ENCODE measurements around the gene PM20D1.

The PM20D1 gene

DNA sequence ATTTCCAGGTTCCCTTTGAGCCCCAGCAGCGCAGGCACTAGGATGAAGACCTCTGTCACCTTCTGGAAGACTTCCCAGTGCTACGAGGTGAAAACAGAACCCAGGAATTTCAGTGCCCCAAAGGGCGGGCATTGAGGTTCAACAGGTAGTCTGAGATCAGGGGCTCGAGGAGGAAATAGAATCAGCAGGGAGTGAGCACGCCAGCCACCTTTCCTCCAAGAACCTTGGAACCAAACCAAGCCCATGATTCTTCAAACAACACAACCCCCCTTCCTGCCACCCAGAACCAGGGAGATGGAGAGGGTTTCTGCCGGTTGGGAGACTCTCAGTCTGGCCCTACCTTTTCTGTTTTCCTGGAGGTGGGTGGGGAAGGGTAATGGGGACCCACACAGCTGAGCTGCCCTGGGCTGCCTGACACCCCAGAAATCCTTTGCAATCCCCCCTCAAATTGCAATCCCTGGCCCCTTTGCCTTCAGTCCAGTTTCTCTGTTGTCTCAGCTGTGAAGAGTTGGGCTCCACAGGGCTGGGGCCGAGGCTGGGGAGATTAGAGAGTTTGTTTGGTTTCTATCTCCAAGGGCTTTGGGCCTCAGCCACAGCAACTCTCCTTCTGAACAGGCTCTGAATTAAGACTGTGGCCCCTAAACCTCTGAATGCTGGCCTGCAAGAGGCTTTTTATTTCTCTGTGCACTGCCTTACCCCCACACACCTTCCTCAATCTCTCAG, 48.8 kb downstream of the PM20D1 start:
- H3K4me3 ChIP-seq (ENCODE audit: low read depth, low read length), result no peak overlapping the region
- TF ChIP-seq, protein P1, sequence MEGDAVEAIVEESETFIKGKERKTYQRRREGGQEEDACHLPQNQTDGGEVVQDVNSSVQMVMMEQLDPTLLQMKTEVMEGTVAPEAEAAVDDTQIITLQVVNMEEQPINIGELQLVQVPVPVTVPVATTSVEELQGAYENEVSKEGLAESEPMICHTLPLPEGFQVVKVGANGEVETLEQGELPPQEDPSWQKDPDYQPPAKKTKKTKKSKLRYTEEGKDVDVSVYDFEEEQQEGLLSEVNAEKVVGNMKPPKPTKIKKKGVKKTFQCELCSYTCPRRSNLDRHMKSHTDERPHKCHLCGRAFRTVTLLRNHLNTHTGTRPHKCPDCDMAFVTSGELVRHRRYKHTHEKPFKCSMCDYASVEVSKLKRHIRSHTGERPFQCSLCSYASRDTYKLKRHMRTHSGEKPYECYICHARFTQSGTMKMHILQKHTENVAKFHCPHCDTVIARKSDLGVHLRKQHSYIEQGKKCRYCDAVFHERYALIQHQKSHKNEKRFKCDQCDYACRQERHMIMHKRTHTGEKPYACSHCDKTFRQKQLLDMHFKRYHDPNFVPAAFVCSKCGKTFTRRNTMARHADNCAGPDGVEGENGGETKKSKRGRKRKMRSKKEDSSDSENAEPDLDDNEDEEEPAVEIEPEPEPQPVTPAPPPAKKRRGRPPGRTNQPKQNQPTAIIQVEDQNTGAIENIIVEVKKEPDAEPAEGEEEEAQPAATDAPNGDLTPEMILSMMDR (IDR thresholded peaks at IDR 0.05; ENCODE audit: low read depth, low read length), result no peak

DNA sequence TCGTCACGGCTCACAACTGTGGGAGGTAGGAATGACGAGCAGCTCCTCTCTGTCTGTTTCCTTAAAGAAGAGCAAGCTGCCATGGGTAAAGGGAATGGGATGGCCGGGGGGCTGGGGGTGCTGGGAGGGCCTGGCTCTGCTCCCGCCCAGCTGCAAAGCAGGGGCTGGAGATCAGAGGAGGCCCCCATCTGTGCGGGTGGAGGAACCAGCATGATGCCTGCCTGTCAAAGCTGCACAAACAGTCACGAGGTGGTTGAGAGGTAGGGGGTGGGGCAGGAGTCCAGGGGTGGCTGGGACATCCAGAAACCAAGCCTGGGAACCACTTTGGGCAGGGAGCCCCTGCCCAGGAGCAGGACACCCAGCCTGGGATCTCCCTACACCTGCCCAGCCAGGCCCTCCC, 49.5 kb downstream of the PM20D1 start:
- H3K4me3 ChIP-seq (ENCODE audit: low read depth, low read length), result no peak overlapping the region
- TF ChIP-seq, protein P1 (IDR thresholded peaks at IDR 0.05; ENCODE audit: low read depth, low read length), result no peak

DNA sequence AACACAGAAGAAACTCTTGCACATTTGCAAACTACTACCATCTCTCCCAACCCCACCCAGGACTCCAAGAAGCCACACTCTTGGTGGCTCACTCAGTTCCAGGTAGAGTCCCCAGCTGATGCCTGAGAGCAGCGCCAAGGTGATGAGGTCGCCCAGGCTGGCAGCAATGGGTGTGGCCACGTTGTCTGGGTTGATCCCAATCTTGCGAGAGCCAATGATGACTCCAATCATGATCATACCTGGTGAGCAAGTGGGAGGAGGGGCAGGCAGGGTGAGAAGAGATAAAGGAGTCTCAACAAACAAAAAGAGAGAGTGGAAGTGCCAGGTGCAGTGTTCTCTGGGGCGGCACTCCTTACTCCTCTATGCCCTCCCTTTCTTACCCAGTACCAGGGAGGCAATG, 51.4 kb downstream of the PM20D1 start:
- H3K4me3 ChIP-seq (ENCODE audit: low read depth, low read length), result no peak overlapping the region
- TF ChIP-seq, protein P1 (IDR thresholded peaks at IDR 0.05; ENCODE audit: low read depth, low read length), result no peak

DNA sequence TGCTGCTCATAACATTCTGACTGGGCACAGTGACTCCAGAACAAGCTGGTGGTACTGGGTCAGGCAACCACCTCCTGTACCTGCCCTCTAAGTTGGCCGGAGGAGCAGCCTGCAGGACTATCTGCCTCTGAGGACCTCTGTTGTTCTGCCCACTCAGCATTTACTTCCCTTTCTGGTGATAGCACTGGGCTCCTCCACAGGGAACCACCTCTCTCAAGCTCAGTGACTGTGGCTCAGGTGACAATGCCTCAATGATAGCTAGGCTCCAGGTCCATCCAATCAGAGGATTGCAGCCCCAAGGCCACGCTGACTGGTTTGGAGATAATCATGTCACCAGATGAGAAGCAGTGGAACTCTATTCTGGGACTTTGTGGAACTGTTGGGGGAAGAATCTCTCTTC, 52.8 kb downstream of the PM20D1 start:
- H3K4me3 ChIP-seq (ENCODE audit: low read depth, low read length), result no peak overlapping the region
- TF ChIP-seq, protein P1 (IDR thresholded peaks at IDR 0.05; ENCODE audit: low read depth, low read length), result no peak

DNA sequence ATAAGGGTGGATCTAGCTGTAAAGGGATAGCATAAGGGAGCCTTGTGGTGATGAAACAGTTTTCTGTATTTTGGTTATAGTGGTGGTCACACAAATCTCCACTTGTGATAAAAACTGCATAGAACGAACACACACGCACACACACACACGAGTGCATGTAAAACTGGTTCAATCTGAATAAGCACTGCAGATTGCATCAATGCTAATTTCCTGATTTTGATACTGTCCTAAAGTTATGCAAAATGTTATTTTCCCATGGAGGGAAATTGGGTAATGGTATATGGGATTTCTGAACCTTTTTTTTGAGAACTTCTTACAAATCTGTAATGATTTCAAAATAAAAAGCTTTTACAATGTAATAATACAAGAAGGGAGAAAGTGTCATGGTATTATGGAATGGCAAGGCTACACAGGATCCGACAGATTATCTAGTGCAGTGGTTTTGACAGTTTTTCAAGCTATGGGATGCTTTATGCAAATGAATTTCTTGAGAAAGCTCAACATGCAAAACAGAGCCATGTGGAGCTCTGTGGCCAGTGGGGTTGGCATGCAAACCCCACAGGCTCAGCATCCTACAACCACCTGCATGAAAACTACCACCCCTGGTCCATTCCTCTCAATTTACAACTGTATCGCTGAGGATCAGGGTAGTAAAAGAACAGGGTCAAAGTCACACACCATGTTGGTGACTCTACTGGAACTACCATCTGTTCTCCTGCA, 55.8 kb downstream of the PM20D1 start:
- TF ChIP-seq, protein P1 (IDR thresholded peaks at IDR 0.05; ENCODE audit: low read depth, low read length), result no peak
- no peak overlapping the region for H3K4me3 ChIP-seq (ENCODE audit: low read depth, low read length)

- H3K4me3 ChIP-seq (ENCODE audit: low read depth, low read length), result no peak overlapping the region
- TF ChIP-seq, protein P1 (IDR thresholded peaks at IDR 0.05; ENCODE audit: low read depth, low read length), result no peak
Measured at GRCh38 chr1:205792961-205793673, 56.8 kb downstream of the PM20D1 start.

- H3K4me3 ChIP-seq (ENCODE audit: low read depth, low read length), result no peak overlapping the region
- TF ChIP-seq, protein P1 (IDR thresholded peaks at IDR 0.05; ENCODE audit: low read depth, low read length), result no peak
Measured at GRCh38 chr1:205792481-205792881, 57.5 kb downstream of the PM20D1 start.

Data from WI38 (cell line).